ENCODE data around the gene SP2.
A peak's percentile ranks its signal among the peaks of the same experiment; 100 is the strongest.

The SP2 gene

DNA sequence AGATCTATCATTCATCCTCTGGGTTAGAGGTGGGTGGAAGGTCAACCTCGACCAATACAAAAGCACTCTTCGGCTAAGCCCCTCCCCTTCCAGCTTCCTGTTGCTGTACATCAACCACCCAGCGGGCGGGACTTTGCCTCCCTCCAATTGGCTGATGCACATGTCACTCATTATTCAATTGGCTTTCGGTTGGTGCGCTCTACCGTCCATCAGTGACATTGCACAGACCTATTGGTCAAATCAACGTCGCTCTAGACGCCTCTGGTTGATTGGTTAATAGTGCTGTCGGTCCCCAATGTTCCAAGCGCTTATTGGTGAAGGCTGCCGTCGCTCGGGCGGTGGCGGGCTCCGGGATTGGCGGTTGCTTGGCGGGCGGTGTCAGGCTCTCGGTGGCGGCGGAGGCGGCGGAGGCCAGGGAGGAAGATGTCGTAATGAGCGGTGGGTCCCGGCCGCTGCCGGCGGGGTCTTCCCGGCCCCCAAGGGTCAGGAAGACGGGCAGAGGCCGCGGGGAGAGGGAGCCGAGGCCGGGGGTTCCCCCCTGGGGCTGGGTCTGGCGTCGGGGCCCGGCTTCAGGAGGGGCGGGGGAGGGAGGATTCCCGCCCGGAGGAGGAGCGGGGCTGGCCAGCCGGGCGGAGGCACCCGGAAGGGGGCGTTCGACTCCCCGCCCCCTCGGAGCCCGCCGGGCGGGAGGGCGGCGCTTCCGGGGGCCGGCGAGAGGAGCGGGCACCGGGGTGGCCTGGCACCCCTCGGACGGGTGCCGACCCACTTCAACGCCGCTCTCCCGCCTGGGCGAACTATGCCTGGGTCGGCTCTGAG is at the start of gene SP2:
Gene SP2 (plus strand): TSS at position 381 of the 816 bp plus-strand sequence. CDS start 51 bp downstream, at position 432.
- peak; percentile 100 for DNase-seq

DNA sequence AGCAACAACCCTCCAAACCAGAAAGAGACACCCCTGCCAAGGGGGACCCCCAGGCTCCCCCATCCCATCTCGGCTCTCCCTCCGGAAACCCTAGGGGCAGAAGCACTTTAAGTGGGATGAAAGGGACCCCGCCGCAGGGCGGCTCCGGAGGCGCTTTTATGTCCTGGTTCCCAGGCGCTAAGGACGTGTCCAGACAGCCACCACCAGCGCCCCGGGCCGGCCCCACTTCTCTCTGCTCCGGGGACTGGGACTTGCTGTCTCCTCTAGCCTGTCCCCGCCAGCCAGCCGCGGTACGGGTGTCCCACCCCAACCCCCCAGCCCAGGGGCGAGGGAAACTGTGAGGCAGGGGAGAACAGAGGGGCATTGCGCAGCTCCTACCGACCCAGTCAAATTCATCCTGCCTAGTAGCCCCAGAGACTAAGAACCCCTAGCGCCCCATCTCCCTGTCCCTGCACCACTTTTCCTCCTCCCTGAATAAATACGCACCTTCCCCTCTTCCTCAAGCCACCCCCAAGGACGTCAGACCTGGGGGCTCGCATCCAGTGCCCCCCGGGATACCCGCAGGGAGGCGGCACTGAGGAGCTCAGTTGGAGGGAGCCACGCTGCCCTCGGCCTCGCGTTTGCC is 49.2 kb upstream of the SP2 start:
- no peak for DNase-seq

DNA sequence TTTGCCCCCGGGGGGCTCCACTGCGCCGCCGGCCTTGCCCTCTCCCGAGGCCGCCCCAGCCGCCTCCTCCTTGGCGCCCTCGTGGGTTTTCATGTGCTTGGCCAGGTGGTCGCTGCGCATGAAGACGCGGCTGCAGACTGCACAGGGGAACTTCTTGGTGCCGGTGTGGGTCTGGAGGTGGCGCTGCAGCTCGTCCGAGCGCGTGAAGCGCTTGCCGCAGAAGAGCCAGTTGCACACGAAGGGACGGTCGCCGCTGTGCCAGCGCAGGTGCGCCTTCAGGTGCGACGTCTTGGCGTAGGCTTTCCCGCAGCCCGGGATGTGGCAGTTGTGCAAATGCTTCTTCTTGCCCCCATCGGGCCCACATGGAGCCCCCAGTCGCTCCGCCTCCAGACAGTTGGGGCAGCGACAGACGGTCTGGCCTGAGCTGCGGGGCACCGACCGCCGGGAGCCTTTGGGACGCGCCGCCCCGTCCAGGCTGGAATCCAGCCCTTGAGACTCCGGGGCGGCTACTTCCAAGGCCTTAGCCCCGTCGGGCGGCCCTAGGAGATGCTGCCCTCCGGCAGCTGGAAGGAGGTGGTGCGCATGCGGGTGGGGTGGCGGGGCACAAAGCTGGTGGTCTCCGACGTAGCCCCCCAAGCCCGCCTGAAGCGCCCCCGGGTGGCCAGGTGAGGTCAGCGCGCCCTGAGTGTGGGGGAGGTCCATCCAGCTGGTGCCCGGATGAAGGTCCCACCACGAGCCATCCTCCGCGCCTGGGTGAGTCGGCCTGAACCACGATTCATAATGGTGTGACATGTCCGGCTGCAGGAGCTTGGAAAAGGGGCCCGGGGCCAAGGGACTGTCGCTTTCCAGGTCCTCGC is 48.5 kb upstream of the SP2 start:
- peak; percentile 31 for DNase-seq

DNA sequence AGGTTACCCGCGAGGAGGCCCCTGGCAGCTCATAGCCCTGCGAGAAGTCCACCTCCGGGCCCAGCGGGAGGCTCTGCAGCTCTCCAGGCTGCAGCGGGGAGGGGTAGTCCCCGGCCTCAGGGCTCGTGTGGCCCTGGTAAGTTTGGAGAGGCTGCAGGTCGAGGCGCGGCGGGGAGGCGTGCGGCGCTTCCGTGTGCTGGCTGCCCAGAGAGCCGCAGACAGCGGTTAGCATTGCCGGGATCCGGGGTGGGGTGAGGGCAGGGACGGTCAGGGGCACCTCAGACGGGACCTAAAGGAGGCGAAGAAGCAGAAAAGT is 47.9 kb upstream of the SP2 start:
- DNase-seq: no peak

- DNase-seq: no peak
These were observed 45.7 kb upstream of the SP2 start for GRCh38 chr17:47850373-47850691.

GRCh38 chr17:47850692-47851573 is 45.1 kb upstream of the SP2 start, which contains the start of gene SP6:
TSS of gene SP6 (minus strand) at chr17:47851163. CDS start at chr17:47848429, 2,734 bp downstream.
- DNase-seq: peak; percentile 52

GRCh38 chr17:47851764-47852112 is 44.3 kb upstream of the SP2 start:
- DNase-seq: no peak

DNA sequence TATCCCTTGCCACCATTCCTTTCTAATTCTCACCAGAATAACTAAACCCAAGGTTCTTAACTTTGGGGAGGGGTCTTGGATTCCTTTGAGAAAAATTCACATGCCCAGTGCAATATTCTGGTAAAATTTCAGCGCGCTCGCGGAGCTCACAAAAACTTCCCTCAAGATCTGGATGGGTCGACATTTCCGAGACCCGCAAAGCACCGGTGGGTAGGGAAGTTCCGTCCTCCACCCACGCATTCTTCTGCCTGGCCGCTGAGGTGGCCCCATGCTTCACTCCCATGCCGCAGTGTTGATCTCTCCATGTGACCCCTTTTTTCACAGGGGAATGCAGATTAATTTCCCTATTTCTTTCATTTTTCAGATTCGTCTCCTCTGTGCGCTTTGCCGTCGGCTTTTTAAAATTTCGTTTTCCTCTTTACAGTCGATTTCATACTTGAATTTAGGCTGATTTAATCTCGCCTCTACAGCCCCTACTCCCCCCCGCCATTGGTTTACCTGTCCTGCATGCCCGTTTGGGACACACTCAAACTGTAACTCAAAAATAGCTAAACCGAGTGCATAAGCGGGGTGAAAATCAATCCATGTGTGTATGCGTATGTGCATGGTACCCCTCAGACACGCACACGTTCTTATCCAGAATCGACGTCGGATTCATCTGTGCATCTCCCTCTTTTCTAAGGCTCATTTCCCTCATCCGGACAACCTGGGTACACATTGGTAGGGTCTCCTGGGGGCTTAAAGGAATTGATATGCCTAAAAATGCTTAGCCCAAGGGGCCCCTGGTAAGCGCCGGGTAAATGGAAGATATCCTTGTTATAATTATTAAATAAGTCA is 43.7 kb upstream of the SP2 start:
- no peak for DNase-seq

- no peak for DNase-seq
These were observed 42.4 kb upstream of the SP2 start for GRCh38 chr17:47853616-47854015.

GRCh38 chr17:47855737-47856136 is 40.3 kb upstream of the SP2 start:
- no peak for DNase-seq

GRCh38 chr17:47856830-47857229 is 39.2 kb upstream of the SP2 start:
- DNase-seq: no peak

DNA sequence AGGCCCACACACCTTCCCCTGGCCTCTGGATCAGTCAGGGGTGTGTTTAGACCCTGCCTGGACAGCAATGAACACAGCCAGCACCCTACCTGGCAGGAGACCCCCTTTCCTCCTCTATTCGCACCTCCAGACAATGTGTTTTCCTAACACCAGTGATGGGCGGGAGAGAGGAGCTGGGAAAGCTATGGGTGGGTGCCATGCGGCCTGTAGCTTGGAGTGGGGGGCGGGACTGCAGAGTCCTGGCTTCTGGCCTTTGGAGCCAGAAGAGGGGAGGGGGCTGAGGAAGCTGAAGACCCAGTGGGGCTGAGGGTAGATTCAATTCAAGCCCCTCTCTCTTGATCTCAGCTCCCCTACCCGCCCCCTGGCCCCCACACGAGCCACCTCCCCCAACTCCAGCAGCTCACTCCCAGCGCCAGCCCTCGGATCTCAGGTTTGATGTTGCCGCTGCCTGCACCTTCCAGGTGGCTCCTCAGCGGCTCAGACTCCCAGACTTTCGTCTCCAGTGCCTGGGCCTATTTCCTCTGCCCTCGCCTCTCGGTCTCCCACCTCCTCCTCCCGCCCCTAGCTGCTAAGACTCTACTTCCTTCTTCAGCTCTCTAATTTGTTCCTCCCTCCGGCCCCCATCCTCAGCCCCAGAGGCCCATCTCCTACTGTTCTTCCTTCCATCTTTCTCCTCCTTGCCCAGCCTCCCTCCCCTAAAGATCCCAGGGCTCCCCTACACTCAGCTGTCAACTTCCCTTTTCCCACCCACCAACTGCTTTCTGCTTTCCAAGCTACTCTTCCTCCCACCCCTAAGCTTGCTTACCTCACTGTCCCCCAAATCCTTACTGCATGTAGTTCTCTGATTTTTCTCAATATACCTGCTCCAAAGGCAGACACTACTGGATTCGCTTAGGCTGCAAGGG is 38.2 kb upstream of the SP2 start:
- no peak for DNase-seq

GRCh38 chr17:47860386-47860785 is 35.6 kb upstream of the SP2 start:
- DNase-seq: no peak

GRCh38 chr17:47862621-47863440 is 33.2 kb upstream of the SP2 start:
- no peak for DNase-seq

- peak; percentile 66 for DNase-seq
These were observed 31.2 kb upstream of the SP2 start for GRCh38 chr17:47864791-47865216.

- DNase-seq: no peak
These were observed 29.1 kb upstream of the SP2 start for GRCh38 chr17:47866941-47867340.

- DNase-seq: no peak
These were observed 28.1 kb upstream of the SP2 start for GRCh38 chr17:47867813-47868533.

DNA sequence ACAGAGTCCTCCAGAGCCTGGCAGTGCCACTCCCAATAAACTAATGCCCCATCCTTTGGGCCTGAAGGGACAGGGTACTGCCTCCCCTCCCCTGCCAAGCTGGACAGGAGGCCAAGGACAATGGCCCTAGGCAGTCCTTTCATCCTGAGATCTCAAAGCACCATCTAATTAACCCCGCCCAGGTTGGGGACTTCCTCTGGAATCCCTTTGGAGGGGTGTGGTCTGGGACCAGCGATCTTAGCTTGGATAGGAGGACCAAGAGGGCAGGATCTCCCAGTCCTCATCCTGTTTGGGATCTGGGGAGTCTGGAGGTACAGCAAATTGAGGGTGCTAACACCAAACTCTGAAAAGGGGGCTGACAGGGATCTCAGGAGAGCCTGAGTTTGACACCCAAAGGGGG is 26.9 kb upstream of the SP2 start:
- DNase-seq: no peak

- DNase-seq: no peak
These were observed 26.0 kb upstream of the SP2 start for GRCh38 chr17:47870056-47870455.

All from activated CD4-positive, alpha-beta T cell treated with anti-CD3 and anti-CD28 coated beads, Interleukin-10, Interleukin-2, amounts not matched to agents 100 ng/mL and 50 ng/mL, durations not matched to agents 16 hours and 8 hours (primary cell).